ENCODE measurements around the gene ICA1L. TPM values are rescaled to one million over a fixed set of nuclear protein-coding genes. Genes with fewer than 3 reads are reported as not detected.
"Not testable (repeated sequence)": the region's sequence is repeated elsewhere in the genome, so short reads cannot be mapped to it uniquely, and the experiment has no call there.

ICA1L gene
- total RNA-seq, 1 donor from 2014 or later, result 4.1 TPM

DNA sequence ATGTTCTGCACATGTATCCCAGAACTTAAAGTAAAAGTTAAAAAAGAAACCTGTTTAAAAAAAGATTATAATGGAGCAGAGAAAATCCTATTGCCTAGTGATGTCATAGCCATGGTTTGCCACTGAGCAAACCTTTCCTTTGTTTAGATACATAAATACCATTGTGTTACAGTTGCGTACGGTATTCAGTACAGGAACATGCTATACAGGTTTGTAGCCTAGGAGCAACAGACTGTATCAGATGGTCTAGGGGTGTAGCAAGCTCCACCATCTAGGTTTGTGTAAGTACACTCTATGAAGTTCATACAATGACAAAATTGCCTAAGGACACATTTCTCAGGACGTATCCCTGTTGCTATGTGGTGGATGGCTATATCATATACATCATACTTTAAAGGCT, 13.0 kb downstream of the ICA1L start:
- Mint-ChIP-seq H3K9me3 (ENCODE audit: unreplicated experiment) (no peaks in the 10 kb centered on the region), H3K4me3 (ENCODE audit: unreplicated experiment) (no peak overlapping the region)

DNA sequence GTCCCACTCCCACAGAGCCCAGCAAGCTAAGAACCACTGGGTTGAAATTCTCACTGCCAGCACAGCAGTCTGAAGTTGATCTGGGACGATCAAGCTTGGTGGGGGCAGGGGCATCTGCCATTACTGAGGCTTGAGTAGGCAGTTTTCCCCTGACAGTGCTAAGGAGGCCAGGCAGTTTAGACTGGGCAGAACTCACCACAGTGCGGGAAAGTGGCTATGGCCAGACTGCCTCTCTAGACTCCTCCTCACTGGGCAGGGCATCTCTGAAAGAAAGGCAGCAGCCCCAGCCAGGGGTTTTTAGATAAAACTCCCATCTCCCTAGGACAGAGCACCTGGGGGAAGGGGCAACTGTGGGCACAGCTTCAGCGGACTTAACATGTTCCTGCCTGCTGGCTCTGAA, 22.2 kb downstream of the ICA1L start:
- H3K4me1 Mint-ChIP-seq (ENCODE audit: unreplicated experiment); H3K27me3 Mint-ChIP-seq (ENCODE audit: unreplicated experiment); H3K4me3 Mint-ChIP-seq (ENCODE audit: unreplicated experiment); DNase-seq (ENCODE audit: low spot score); H3K9me3 Mint-ChIP-seq (ENCODE audit: unreplicated experiment); H3K36me3 Mint-ChIP-seq (ENCODE audit: low read depth, unreplicated experiment); H3K27ac Mint-ChIP-seq (ENCODE audit: unreplicated experiment): not testable (repeated sequence)

More for the DNA sequence above, 13.0 kb downstream of the ICA1L start:
- Mint-ChIP-seq H3K27ac (ENCODE audit: unreplicated experiment) (no peak overlapping the region), H3K36me3 (ENCODE audit: low read depth, unreplicated experiment) (no peaks in the 10 kb centered on the region), H3K27me3 (ENCODE audit: unreplicated experiment) (no peaks in the 10 kb centered on the region), H3K4me1 (ENCODE audit: unreplicated experiment) (no peaks in the 10 kb centered on the region)
- TF ChIP-seq CTCF (IDR thresholded peaks at IDR 0.05; ENCODE audit: unreplicated experiment), result no peak
- no peak for DNase-seq (ENCODE audit: low spot score)

DNA sequence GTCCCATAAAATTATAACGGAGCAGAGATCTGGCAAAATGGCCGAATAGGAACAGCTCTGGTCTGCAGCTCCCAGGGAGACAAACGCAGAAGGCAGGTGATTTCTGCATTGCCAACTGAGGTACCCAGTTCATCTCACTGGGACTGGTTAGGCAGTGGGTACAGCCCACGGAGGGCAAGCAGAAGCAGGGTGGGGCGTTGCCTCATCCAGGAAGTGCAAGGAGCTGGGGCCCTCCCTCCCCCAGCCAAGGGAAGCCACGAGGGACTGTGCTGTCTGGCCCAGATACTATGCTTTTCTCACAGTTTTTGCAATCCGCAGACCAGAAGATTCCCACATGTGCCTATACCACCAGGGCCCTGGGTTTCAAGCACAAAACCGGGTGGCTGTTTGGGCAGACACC, 22.8 kb downstream of the ICA1L start:
- Mint-ChIP-seq H3K36me3 (ENCODE audit: low read depth, unreplicated experiment) (no peaks in the 10 kb centered on the region), H3K27ac (ENCODE audit: unreplicated experiment) (no peak overlapping the region), H3K27me3 (ENCODE audit: unreplicated experiment) (no peaks in the 10 kb centered on the region), H3K4me3 (ENCODE audit: unreplicated experiment) (no peak overlapping the region), H3K9me3 (ENCODE audit: unreplicated experiment) (no peaks in the 10 kb centered on the region), H3K4me1 (ENCODE audit: unreplicated experiment) (no peaks in the 10 kb centered on the region)
- DNase-seq (ENCODE audit: low spot score), result no peak
- no peak for TF ChIP-seq CTCF (IDR thresholded peaks at IDR 0.05; ENCODE audit: unreplicated experiment)

GRCh38 chr2:202847693-202848524, 23.7 kb downstream of the ICA1L start:
- H3K9me3 Mint-ChIP-seq (ENCODE audit: unreplicated experiment), result no peaks in the 10 kb centered on the region
- H3K4me1 Mint-ChIP-seq (ENCODE audit: unreplicated experiment), result no peaks in the 10 kb centered on the region
- DNase-seq (ENCODE audit: low spot score), result no peak
- H3K36me3 Mint-ChIP-seq (ENCODE audit: low read depth, unreplicated experiment), result peaks cover 3% of the 10 kb centered on the region
- no peak overlapping the region for H3K27ac Mint-ChIP-seq (ENCODE audit: unreplicated experiment)
- TF ChIP-seq CTCF (IDR thresholded peaks at IDR 0.05; ENCODE audit: unreplicated experiment), result no peak
- no peak overlapping the region for H3K4me3 Mint-ChIP-seq (ENCODE audit: unreplicated experiment)
- peaks cover 2% of the 10 kb centered on the region for H3K27me3 Mint-ChIP-seq (ENCODE audit: unreplicated experiment)

- Mint-ChIP-seq H3K4me1 (ENCODE audit: unreplicated experiment) (no peaks in the 10 kb centered on the region), H3K4me3 (ENCODE audit: unreplicated experiment) (no peak overlapping the region), H3K27ac (ENCODE audit: unreplicated experiment) (no peak overlapping the region), H3K9me3 (ENCODE audit: unreplicated experiment) (no peaks in the 10 kb centered on the region), H3K36me3 (ENCODE audit: low read depth, unreplicated experiment) (peaks cover 4% of the 10 kb centered on the region), H3K27me3 (ENCODE audit: unreplicated experiment) (peaks cover 2% of the 10 kb centered on the region)
- TF ChIP-seq CTCF (IDR thresholded peaks at IDR 0.05; ENCODE audit: unreplicated experiment), result no peak
- no peak for DNase-seq (ENCODE audit: low spot score)
Measured at GRCh38 chr2:202844656-202845055, 26.9 kb downstream of the ICA1L start.

Data from endothelial cell (in vitro differentiated cells).